ENCODE results near the gene CX3CR1. TPM values are rescaled to one million over a fixed set of nuclear protein-coding genes. Genes with fewer than 3 reads are reported as not detected.

CX3CR1 gene
- total RNA-seq, 1 experiment from 2014 or later: not detected

DNA sequence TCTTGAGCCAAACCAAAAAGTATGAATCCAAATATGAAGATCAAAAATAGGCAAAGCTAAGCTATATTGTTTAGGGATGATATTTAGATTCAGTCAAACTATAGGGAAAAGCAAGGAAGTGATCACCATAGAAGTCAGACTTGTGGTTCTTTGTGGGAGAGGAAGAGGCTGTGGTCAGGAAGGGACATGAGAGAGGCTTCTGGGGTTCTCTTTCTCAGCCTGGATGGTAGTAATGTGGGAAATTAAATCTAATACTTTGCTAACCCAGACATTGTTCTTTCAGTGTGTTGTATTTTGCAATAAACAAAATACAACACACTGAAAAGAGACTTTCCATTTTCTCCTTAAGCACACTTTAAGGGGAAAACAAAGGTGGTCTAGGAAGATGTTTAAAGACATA is 3.1 kb downstream of the CX3CR1 start:
- Histone ChIP-seq H3K27me3 (ENCODE audit: control insufficient read depth, insufficient read depth, low read length) (no peaks in the 10 kb centered on the region; the same call in 1 of the 2 replicates), H3K36me3 (ENCODE audit: control insufficient read depth, insufficient read depth, low read length) (no peaks in the 10 kb centered on the region), H3K4me1 (ENCODE audit: control insufficient read depth, insufficient read depth, low read length) (no peaks in the 10 kb centered on the region), H3K27ac (ENCODE audit: low read length) (no peak overlapping the region), H3K4me3 (ENCODE audit: low read depth in 2 of 2, low read length in 2 of 2) (no peak overlapping the region), H3K9me3 (ENCODE audit: control insufficient read depth, insufficient read depth, low read depth, low read length) (no peaks in the 10 kb centered on the region)
- CTCF ChIA-PET: no interaction called here
- in situ Hi-C loops (cut with HindIII; ENCODE audit: low pct_unique_long_range_greater_than_20kb, low sequenced_read_pairs): no loop called here
- DNase-seq (ENCODE audit: low read depth, low spot score) (no peak), ATAC-seq (no peak)
- POLR2A ChIA-PET: no interaction called here
- intact Hi-C loops (cut with micrococcal nuclease; ENCODE audit: unreplicated experiment): no loop called here
- TF ChIP-seq, protein P1, sequence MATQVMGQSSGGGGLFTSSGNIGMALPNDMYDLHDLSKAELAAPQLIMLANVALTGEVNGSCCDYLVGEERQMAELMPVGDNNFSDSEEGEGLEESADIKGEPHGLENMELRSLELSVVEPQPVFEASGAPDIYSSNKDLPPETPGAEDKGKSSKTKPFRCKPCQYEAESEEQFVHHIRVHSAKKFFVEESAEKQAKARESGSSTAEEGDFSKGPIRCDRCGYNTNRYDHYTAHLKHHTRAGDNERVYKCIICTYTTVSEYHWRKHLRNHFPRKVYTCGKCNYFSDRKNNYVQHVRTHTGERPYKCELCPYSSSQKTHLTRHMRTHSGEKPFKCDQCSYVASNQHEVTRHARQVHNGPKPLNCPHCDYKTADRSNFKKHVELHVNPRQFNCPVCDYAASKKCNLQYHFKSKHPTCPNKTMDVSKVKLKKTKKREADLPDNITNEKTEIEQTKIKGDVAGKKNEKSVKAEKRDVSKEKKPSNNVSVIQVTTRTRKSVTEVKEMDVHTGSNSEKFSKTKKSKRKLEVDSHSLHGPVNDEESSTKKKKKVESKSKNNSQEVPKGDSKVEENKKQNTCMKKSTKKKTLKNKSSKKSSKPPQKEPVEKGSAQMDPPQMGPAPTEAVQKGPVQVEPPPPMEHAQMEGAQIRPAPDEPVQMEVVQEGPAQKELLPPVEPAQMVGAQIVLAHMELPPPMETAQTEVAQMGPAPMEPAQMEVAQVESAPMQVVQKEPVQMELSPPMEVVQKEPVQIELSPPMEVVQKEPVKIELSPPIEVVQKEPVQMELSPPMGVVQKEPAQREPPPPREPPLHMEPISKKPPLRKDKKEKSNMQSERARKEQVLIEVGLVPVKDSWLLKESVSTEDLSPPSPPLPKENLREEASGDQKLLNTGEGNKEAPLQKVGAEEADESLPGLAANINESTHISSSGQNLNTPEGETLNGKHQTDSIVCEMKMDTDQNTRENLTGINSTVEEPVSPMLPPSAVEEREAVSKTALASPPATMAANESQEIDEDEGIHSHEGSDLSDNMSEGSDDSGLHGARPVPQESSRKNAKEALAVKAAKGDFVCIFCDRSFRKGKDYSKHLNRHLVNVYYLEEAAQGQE (IDR thresholded peaks at IDR 0.05; ENCODE audit: insufficient read depth in 1 of 2, low read depth in 2 of 2, low read length in 1 of 2): no peak
- no peak for TF ChIP-seq SIN3A (IDR thresholded peaks at IDR 0.05; ENCODE audit: borderline replicate concordance, insufficient read depth, low read depth, low read length)
- TF ChIP-seq, protein P2, sequence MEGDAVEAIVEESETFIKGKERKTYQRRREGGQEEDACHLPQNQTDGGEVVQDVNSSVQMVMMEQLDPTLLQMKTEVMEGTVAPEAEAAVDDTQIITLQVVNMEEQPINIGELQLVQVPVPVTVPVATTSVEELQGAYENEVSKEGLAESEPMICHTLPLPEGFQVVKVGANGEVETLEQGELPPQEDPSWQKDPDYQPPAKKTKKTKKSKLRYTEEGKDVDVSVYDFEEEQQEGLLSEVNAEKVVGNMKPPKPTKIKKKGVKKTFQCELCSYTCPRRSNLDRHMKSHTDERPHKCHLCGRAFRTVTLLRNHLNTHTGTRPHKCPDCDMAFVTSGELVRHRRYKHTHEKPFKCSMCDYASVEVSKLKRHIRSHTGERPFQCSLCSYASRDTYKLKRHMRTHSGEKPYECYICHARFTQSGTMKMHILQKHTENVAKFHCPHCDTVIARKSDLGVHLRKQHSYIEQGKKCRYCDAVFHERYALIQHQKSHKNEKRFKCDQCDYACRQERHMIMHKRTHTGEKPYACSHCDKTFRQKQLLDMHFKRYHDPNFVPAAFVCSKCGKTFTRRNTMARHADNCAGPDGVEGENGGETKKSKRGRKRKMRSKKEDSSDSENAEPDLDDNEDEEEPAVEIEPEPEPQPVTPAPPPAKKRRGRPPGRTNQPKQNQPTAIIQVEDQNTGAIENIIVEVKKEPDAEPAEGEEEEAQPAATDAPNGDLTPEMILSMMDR (IDR thresholded peaks at IDR 0.05): no peak
- no peak for TF ChIP-seq POLR2AphosphoS5 (IDR thresholded peaks at IDR 0.05; ENCODE audit: low read depth, low read length)
- TF ChIP-seq TCF7L2 (IDR thresholded peaks at IDR 0.05; ENCODE audit: low read depth, low read length): no peak
- BruUV-seq (replicated peaks): no TSS peak

DNA sequence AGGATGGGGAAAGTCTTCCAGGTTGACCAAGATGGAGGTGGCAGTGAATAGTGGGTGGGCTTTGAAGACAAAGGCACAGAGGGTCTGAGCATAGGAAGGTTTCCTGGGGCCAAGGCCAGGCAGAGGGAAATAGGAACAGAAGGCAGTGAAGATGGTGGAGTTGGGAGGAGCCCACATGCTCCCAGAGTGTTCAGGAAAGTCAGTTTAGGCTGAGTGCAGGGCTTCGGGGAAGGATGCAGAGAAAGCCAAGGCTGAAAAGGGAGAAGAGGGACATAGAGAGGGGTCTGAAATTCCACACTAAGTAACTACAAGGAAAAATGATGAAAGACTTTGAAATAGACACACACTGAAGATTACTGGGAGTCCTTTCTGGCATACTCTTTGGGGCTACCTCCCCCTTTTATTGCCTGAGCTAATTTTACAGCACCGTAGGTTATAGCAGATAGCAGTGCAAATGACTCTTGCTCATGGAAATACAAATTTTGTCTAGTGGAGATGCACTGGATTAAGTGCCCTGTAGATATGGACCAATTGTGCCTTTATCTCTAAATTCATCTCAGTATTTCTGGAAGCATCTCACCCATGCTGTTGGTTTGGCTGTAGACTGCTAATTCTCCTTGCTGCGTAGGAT is 3.8 kb downstream of the CX3CR1 start:
- intact Hi-C loops (cut with micrococcal nuclease; ENCODE audit: unreplicated experiment) (no loop called here), in situ Hi-C loops (cut with HindIII; ENCODE audit: low pct_unique_long_range_greater_than_20kb, low sequenced_read_pairs) (no loop called here)
- CTCF ChIA-PET: no interaction called here
- no peak overlapping the region for H3K27ac ChIP-seq (ENCODE audit: low read length)
- no TSS peak for BruUV-seq (replicated peaks)
- H3K27me3 ChIP-seq (ENCODE audit: control insufficient read depth, insufficient read depth, low read length): no peaks in the 10 kb centered on the region; the same call in 1 of the 2 replicates
- H3K9me3 ChIP-seq (ENCODE audit: control insufficient read depth, insufficient read depth, low read depth, low read length): no peaks in the 10 kb centered on the region
- DNase-seq (ENCODE audit: low read depth, low spot score): no peak
- H3K4me1 ChIP-seq (ENCODE audit: control insufficient read depth, insufficient read depth, low read length): no peaks in the 10 kb centered on the region
- TF ChIP-seq, protein P2 (IDR thresholded peaks at IDR 0.05): no peak
- TF ChIP-seq TCF7L2 (IDR thresholded peaks at IDR 0.05; ENCODE audit: low read depth, low read length) (no peak), SIN3A (IDR thresholded peaks at IDR 0.05; ENCODE audit: borderline replicate concordance, insufficient read depth, low read depth, low read length) (no peak), POLR2AphosphoS5 (IDR thresholded peaks at IDR 0.05; ENCODE audit: low read depth, low read length) (no peak)
- TF ChIP-seq, protein P1 (IDR thresholded peaks at IDR 0.05; ENCODE audit: insufficient read depth in 1 of 2, low read depth in 2 of 2, low read length in 1 of 2): no peak
- POLR2A ChIA-PET: no interaction called here
- H3K4me3 ChIP-seq (ENCODE audit: low read depth in 2 of 2, low read length in 2 of 2): no peak overlapping the region
- H3K36me3 ChIP-seq (ENCODE audit: control insufficient read depth, insufficient read depth, low read length): no peaks in the 10 kb centered on the region
- ATAC-seq: no peak

Measured in Panc1 (cell line).